Right atrium auricular region (tissue), 2 donors: ENCODE data around the gene LRRC7. TPM values are rescaled to one million over a fixed set of nuclear protein-coding genes. Genes with fewer than 3 reads are reported as not detected.

Experiments
- DNase-seq: peaks from one replicate; pipeline ENCODE4 v3.0.0-alpha.2; 2019; ENCODE audit warnings: low spot score
- H3K27ac ChIP-seq, 2 donors: fragments of 200-600 bp; sonication (generic); 1 replicate in 1 of 2; 2 replicates in 1 of 2; pipeline ENCODE4 v1.5.1; 2016 to 2019
- H3K27me3 ChIP-seq, 2 donors: fragments of 200-600 bp; sonication (generic); one replicate each; pipeline versions ENCODE4 v1.5.1 to v1.6.0; 2017 to 2019
- H3K36me3 ChIP-seq: fragments of 200-600 bp; sonication (generic); one replicate; pipeline ENCODE4 v1.5.1; 2016
- H3K4me1 ChIP-seq, 2 donors: fragments of 200-600 bp; sonication (generic); one replicate each; pipeline versions ENCODE4 v1.5.1 to v1.6.0; 2017 to 2019
- H3K4me3 ChIP-seq, 2 donors: fragments of 200-600 bp; sonication (generic); 1 replicate in 1 of 2; 2 replicates in 1 of 2; pipeline ENCODE4 v1.5.1; 2017 to 2019; ENCODE audit warnings: mild to moderate bottlenecking in 1 of 2, moderate library complexity in 1 of 2
- H3K9me3 ChIP-seq, 2 donors: fragments of 200-600 bp; sonication (generic); one replicate each; pipeline ENCODE4 v1.5.1; 2019
- CTCF ChIP-seq, 2 donors: fragments of 200-600 bp; sonication (generic); IDR thresholded peaks; one replicate each; pipeline ENCODE4 v1.5.1; 2019; ENCODE audit warnings: antibody characterized with exemption in 2 of 2
- total RNA-seq, 2 donors: library from RNA; depleted of rRNA; stranded (reverse); fragments of >200 nt; gene quantifications; one replicate each; pipeline ENCODE4 v1.1.0, GENCODE V29; 2016

Gene LRRC7
- total RNA-seq, 2 donors from 2014 or later: 0.75 to 14.3 TPM

- H3K27ac ChIP-seq: no peak overlapping the region
- no peak for TF ChIP-seq CTCF (IDR thresholded peaks at IDR 0.05)
- H3K9me3 ChIP-seq: no peaks in the 10 kb centered on the region
- no peak for DNase-seq
- no peak overlapping the region for H3K4me3 ChIP-seq
- H3K36me3 ChIP-seq: no peaks in the 10 kb centered on the region
- no peaks in the 10 kb centered on the region for H3K4me1 ChIP-seq
- no peaks in the 10 kb centered on the region for H3K27me3 ChIP-seq
These were observed 277.9 kb downstream of the LRRC7 start for GRCh38 chr1:69845655-69846054.

GRCh38 chr1:69846267-69846666, 278.5 kb downstream of the LRRC7 start:
- DNase-seq: no peak
- Histone ChIP-seq H3K27me3 (no peaks in the 10 kb centered on the region), H3K36me3 (no peaks in the 10 kb centered on the region), H3K9me3 (no peaks in the 10 kb centered on the region), H3K27ac (no peak overlapping the region), H3K4me3 (no peak overlapping the region), H3K4me1 (no peaks in the 10 kb centered on the region)
- no peak for TF ChIP-seq CTCF (IDR thresholded peaks at IDR 0.05)

- H3K9me3 ChIP-seq: no peaks in the 10 kb centered on the region
- no peaks in the 10 kb centered on the region for H3K36me3 ChIP-seq
- no peak overlapping the region for H3K4me3 ChIP-seq
- no peak overlapping the region for H3K27ac ChIP-seq
- no peaks in the 10 kb centered on the region for H3K4me1 ChIP-seq
- no peak for TF ChIP-seq CTCF (IDR thresholded peaks at IDR 0.05)
- no peak for DNase-seq
- H3K27me3 ChIP-seq: no peaks in the 10 kb centered on the region
These were observed 279.9 kb downstream of the LRRC7 start for GRCh38 chr1:69847670-69848069.

GRCh38 chr1:69852151-69852550, 284.4 kb downstream of the LRRC7 start:
- H3K36me3 ChIP-seq: no peaks in the 10 kb centered on the region
- no peak overlapping the region for H3K27ac ChIP-seq
- no peaks in the 10 kb centered on the region for H3K27me3 ChIP-seq
- no peak overlapping the region for H3K4me3 ChIP-seq
- H3K4me1 ChIP-seq: no peaks in the 10 kb centered on the region
- TF ChIP-seq CTCF (IDR thresholded peaks at IDR 0.05): no peak
- DNase-seq: no peak
- no peaks in the 10 kb centered on the region for H3K9me3 ChIP-seq

- H3K4me3 ChIP-seq: no peak overlapping the region
- H3K4me1 ChIP-seq: no peaks in the 10 kb centered on the region
- no peaks in the 10 kb centered on the region for H3K27me3 ChIP-seq
- H3K27ac ChIP-seq: no peak overlapping the region
- H3K9me3 ChIP-seq: no peaks in the 10 kb centered on the region
- no peak for DNase-seq
- no peaks in the 10 kb centered on the region for H3K36me3 ChIP-seq
- no peak for TF ChIP-seq CTCF (IDR thresholded peaks at IDR 0.05)
These were observed 285.0 kb downstream of the LRRC7 start for GRCh38 chr1:69852706-69853105.

GRCh38 chr1:69858534-69858933, 290.8 kb downstream of the LRRC7 start:
- no peak for DNase-seq
- H3K27me3 ChIP-seq: no peaks in the 10 kb centered on the region
- no peak for TF ChIP-seq CTCF (IDR thresholded peaks at IDR 0.05)
- no peaks in the 10 kb centered on the region for H3K4me1 ChIP-seq
- H3K9me3 ChIP-seq: no peaks in the 10 kb centered on the region
- H3K4me3 ChIP-seq: no peak overlapping the region
- no peak overlapping the region for H3K27ac ChIP-seq
- H3K36me3 ChIP-seq: no peaks in the 10 kb centered on the region
